ENCODE measurements around the gene THBS4.

Gene THBS4

DNA sequence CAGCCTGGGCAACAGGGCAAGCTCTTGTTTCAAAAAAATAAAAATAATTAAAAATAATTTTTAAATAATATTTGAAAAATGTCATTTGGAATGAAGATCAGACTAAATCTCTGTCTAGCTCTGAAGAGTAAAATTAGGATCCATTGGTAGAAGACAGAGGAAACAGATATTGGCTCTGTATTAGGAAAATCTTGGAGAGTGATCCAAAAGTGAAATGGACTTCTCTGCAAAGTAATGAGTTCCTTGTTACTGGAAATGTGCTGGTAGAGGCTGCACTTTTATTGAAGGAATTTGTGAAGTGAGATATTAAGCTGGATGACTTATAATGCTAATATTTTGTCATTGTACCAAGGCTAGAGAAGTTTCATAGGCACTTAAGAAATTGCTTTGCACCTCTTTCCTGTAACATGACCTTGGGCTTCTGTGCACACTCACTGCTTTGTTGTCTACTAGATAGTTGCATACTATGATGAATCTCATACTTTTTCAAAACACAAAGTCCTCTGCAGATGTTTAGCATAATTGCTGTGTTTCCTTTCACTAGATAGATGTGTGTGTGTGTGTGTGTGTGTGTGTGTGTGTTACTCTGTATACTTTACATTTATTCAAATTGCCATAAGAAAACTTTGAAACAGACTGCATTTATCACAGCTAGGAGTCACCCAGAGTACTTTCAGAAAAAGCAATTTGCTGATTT lies 13.1 kb downstream of the THBS4 start:
- DNase-seq (ENCODE audit: low read depth), result no peak

DNA sequence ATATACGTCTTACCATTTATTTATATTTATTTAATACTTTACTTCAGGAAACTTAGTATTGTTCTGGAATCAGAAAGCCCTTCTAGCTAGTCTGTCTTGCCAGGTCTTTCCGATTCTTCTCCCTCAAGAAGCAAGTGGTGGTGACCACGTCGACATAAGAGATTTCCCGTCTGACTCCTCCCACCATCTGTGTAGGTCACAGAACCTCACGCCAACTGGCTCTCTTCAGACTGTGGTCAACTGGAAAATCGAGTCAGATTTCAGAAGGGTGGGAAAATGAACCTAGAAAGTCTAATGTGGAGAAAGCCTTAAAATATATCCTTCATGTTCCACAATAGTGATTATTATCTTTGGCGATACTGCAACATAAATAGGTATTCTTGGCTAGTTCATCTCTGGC lies 17.3 kb downstream of the THBS4 start:
- no peak for DNase-seq (ENCODE audit: low read depth)

DNA sequence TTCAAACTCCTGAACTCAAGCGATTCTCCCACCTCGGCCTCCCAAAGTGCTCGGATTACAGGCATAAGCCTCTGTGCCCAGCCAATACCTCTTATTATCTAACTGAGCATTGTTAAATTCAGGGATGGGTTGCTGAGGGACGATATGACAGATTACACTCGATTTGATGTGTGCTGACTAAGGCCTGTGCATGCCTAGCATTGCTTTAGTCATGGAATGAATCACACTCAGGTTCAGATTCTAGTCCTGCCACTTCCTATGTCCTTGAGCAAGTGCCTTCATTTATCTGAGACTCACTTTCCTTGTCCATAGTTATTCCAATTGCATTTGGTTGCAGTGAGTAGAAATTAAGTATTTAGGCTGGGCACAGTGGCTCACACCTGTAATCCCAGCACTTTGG lies 19.5 kb downstream of the THBS4 start:
- no peak for DNase-seq (ENCODE audit: low read depth)

DNA sequence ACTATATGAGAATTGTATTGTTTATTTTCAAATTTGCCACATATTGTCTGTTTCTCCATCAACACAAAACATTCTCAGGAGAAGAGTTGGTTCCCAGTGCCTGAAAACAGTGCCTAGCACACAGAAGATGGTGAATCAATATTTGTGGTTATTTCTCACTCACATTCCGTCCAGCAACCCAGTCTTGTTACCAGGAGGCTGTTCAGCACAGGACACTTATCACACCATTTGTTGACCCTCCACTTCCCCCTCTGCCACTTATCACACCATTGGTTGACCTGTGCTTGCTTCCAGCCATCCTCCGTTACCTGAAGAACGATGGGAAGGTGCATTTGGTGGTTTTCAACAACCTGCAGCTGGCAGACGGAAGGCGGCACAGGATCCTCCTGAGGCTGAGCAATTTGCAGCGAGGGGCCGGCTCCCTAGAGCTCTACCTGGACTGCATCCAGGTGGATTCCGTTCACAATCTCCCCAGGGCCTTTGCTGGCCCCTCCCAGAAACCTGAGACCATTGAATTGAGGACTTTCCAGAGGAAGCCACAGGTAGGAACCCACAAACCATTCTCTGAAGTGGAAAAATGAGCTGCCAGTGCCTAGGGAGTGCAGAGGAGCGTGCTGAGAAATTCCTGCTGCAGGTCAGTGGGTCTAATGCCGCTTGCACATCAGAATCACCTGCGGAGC lies 20.5 kb downstream of the THBS4 start:
- DNase-seq (ENCODE audit: low read depth), result no peak

DNA sequence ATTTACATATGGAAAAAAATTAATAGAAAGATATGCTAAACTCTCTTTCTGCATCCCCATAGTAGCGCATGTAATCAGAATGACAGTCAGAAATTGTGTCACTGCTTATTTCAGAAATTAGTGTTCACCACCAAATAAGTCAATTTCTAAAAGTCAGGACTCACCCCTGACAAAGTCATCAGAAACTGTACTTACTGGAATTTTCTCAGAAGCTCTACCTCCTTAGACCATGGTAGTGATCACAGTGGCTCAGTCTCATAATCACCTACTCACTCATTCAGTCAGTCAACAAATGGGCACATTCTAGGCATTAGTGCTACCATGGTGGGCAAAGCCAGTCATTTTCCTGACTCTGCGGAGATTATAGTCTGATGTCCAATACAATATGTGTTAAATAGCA lies 22.0 kb downstream of the THBS4 start:
- DNase-seq (ENCODE audit: low read depth), result no peak

DNA sequence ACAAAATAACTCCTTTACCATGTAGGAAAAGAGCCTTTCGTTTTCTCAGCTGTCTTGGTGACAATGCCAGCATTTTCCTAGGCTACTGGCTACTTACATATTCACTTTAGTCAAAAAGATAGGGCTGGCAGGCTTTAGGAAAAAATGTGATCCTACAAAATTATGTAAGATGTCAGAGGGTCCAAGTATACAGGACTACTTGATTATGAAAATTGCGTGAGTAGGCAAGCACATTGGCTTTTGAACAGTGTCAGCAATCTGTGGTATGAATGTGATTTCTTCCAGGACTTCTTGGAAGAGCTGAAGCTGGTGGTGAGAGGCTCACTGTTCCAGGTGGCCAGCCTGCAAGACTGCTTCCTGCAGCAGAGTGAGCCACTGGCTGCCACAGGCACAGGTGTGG lies 22.8 kb downstream of the THBS4 start:
- DNase-seq (ENCODE audit: low read depth), result no peak

DNA sequence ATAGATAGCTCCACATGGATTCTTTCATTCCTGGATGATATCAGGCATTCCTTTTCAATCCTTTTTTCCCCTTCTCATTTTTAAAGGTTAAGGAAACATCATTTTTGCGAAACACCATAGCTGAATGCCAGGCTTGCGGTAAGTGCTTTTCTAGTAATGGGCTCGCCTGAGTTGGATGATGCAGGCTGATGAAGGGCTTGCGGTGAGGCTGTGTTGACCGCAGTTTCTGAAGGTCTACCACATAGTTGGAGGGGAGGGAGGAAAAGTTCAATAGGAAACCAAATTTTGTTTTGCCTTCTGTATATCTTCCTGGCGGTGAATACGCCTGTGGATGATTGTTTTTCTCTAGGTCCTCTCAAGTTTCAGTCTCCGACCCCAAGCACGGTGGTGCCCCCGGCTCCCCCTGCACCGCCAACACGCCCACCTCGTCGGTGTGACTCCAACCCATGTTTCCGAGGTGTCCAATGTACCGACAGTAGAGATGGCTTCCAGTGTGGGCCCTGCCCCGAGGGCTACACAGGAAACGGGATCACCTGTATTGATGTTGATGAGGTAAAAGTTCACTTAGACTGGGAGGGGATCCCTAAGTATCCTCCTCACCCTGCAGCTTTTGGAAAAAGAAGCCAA lies 24.3 kb downstream of the THBS4 start:
- no peak for DNase-seq (ENCODE audit: low read depth)

DNA sequence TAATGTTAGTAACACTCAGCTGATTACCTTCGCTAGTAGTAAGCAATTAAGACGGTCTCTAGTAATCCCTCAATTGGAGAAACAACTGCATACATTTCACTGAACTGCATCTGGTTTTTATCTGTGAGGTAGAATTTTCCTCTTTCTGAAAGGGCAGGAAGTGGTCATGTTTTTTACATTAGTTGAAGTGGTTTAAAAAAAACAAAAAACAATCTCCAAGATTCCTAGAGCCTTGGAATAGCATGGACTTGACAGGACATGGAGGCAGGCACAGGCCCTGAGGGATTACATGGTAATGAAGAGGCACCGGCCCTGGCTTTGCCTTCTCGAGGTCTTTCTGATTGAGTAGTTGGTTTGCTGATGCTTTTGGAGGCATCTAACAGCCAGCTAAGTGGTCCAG lies 25.8 kb downstream of the THBS4 start:
- no peak for DNase-seq (ENCODE audit: low read depth)

DNA sequence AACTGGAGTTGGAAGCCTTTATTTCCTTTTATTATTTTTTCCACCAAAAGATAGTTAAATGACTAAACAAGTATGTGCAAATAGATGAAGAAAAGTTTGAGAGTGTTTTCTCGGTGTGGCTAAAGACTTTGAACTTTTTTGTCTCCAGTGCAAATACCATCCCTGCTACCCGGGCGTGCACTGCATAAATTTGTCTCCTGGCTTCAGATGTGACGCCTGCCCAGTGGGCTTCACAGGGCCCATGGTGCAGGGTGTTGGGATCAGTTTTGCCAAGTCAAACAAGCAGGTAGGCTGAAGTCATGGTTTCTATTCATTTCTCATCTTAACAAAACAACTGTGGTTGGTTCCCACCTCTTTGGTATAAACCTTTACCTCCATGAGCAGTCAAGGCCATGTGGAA lies 26.4 kb downstream of the THBS4 start:
- no peak for DNase-seq (ENCODE audit: low read depth)

DNA sequence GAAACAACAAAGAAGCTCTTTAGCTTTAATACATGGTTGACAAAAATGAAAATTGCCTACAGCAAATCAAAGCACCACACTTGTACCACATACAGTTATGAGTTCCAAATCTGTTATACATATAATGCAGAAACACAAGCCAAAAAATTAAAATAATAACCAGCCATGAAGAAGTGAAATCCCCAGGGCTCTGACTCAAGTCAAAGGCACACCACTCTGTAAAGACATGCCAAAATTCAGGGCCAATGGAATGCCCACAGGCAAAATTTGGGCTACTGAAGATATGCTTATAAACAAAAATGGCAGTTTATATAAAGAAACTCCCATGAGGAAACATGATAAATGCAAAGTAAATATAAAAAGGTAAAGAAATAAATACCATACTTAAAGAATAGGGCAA lies 29.0 kb downstream of the THBS4 start:
- no peak for DNase-seq (ENCODE audit: low read depth)

DNA sequence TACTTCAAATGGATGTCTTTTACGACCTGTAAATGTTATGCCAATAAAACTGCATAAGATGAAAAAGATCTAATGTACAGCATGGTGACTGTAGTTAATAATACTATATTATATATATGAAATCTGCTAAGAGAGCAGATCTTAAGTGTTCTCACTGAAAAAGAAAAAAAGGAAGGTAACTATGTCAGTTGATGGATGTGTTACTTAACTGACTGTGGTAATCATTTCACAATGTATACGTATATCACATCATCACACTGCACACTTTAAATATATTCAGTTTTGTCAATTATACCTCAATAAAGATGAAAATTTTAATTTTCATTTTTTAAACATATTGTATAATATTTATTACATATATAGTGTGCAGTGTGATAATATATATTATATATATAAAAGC lies 31.9 kb downstream of the THBS4 start:
- DNase-seq (ENCODE audit: low read depth), result no peak

DNA sequence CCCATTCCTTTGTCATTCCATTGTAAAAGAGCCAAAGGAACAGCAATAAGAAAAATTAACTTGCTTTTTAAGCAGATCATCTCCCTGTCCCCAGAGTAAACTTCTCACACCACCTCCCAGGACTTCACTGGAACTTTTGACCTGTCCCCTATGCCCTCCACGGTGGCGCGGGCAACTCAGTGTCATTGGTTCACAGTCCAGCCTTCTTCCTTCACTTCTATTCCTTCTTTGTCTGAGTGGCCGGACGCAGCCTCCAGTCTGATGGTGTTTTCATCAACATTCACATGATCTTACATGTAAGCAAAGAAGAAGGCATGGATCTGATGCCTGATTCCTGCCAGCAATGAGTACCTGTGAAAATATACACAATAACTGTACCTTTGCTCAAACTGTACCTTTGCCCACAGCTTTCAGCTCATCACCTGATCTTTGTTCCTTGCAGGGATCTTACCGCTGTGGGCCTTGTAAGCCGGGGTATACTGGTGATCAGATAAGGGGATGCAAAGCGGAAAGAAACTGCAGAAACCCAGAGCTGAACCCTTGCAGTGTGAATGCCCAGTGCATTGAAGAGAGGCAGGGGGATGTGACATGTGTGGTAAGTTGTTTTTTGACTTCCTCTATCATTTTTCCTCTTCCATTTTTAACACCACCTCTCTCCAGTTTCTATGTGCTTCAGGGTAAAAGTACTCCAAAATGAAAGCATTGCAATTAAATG lies 32.5 kb downstream of the THBS4 start:
- DNase-seq (ENCODE audit: low read depth), result no peak

DNA sequence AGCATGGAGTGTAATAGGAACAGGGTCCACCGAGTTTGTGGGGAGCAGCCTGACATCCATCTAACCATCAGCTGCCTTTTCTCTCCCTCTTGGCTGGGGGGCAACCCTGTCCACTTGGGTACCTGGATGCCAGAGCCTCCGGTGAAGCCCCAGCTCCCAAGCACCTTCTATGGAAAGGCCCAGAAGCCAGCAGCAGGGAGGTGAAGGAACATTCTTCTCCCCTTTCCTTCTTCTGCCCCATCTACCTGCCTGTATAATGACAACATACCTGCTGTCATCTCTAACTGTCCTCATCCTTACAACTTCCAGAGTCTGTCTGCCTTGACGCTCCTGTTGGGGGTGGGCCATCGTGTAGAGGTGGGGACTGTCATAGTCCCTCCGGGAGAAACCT lies 33.1 kb downstream of the THBS4 start:
- DNase-seq (ENCODE audit: low read depth), result no peak

DNA sequence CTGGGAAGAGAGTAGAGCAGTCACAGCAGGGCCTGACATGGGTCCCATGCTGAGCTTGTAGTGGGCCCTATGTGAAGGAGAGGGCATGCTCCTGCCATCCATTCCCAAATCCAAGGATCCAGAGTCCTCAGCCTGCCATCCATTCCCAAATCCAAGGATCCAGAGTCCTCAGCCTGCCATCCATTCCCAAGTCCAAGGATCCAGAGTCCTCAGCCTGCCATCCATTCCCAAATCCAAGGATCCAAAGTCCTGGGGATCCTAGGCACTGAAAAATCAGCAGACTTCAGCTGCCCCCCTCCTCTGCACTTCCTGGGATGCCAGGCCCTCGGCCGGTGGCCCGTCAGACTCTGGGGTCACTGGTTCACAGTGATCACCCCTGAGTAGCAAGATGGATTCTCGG lies 33.6 kb downstream of the THBS4 start:
- no peak for DNase-seq (ENCODE audit: low read depth)

DNA sequence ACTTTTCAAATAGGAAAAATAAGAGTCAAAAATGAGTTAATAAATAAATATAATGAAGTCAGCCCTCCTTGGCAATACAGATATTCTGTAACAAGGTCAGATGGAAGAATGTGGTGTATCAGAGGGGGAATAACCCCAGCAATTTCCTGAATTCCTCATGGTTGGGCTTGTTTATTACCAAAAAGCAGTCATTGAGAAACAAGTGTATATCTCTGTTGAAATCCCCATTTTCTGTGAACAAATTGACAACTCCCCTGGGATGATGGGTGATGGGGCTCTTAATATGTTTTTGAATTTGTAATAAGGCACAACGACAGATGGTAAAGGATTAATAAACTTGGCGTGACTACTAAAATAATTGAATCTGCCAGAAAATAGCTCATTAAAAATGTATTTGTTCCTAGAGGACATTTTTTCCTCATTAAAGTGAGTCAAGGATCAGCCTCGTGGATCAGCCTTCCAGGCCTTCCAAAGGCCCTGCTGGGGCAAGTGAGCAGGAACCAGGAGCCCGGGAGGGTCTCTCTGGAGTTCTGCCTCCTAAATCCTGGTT lies 34.2 kb downstream of the THBS4 start:
- DNase-seq (ENCODE audit: low read depth), result no peak

DNA sequence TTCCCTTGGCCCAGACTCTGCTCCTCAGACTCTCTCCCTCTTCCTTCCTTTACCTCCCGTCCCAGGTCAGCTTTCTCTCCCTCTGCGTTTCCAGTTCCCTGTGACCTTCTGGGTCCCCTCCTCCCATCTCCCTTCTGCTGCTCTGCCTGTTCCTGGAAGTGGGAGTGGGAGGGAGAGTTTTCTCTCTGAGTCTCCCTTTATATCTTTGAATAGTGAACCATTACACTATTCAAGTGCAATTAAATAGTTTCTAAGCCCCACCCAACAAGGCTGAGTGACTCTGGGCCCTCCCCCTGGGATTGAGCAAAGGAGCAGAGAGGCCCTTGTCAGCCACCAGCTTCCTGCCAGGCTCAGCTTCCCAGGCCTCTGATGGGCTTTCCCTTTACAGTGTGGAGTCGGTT lies 34.8 kb downstream of the THBS4 start:
- DNase-seq (ENCODE audit: low read depth), result no peak

DNA sequence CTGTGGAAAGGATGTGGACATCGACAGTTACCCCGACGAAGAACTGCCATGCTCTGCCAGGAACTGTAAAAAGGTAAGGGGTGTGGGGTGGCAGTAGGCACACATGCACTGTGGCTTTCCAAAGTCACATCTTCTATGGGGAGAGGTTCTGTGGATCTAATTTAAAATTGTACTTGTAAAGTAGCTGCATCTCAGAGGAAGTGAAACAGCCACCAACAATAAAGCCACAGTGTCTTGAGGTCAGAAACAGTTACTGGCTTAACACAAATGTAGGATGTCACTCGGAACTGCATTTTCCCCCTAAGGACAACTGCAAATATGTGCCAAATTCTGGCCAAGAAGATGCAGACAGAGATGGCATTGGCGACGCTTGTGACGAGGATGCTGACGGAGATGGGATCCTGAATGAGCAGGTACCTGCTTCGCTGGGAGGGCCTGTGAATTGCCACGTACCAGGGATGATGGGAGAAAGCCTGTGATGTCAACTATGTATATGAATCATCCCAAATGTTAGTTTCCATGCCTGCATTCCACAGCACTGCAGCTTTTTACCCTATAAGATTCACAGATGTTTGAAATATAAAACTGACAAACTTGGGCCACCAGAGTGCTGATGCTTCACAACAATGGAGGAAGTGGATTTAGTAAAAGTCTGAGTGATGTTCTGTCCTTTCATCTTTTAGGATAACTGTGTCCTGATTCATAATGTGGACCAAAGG lies 35.3 kb downstream of the THBS4 start:
- DNase-seq (ENCODE audit: low read depth), result no peak

DNA sequence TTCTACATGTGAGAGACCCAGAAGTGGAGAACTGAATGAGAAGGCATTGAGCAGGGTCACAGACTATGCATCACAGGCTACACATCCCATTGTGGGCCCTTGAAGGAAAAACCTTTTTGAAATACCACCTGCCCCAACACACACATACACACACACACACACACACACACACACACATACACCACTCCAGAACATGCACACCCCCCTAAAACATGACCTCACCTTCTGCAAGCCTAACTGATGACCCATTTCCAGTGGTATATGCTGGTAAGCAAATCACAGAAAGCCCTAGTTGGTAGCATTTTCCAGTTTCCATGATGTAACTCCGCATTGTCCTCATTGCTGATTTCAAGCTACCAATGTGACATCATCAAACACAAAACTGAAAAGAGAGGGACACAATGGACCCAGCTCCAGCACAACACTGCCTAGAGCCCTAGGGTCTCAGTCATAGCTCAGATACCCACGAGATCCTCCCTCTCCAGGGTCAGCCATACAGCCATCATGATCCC lies 36.4 kb downstream of the THBS4 start:
- DNase-seq (ENCODE audit: low read depth), result no peak

DNA sequence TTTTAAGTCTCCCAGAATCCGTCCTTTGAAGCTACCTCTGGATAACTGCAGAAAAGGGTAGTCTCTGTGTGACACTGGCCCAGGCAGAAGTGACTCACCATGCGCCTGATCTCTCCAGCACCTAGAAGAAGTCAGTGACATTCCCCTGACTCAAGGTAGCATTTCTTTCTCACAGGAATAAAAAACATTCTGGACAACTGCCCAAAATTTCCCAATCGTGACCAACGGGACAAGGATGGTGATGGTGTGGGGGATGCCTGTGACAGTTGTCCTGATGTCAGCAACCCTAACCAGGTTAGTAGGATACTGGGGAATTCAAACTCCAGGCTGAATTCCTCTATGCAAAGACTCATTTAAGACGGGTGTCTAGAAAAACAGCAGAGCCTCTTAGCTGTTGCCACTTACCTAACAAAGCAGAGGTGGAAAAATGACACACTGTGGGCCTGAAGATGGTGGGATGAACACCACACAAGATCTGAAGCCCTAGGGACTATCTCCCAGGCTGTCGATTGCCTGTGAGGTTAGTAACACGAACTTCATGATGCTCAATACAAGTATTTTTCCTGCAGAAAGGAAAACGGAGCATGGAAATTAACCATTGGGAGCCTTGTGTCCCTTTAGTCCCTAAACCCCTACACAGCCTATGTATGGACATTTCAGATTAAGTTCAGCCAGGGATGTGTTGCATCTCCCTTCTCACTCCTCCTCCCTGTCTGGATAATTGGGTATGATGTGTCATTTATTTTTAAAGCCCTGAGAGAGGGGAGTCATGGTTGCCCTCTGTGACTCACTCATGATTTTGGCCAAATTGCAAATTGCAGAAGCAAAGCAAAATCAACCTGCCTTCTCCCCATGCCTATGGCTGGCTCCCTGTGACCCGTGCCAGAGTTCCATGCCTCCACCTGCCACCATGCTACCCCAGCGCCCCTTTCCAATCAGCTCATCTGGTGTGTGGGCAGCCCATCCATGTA lies 37.2 kb downstream of the THBS4 start:
- DNase-seq (ENCODE audit: low read depth), result no peak

All from activated T-helper 9 cell treated with anti-CD3 and anti-CD28 coated beads, Interleukin-2, amount 50 U/mL, for 16 hours (primary cell).